Mononuclear cell (primary cell): ENCODE measurements around the gene TRAPPC14. TPM values are rescaled to one million over a fixed set of nuclear protein-coding genes. Genes with fewer than 3 reads are reported as not detected.
A peak's percentile ranks its signal among the peaks of the same experiment; 100 is the strongest.

Experiments
- H3K27me3 ChIP-seq: 2 replicates; pipeline ENCODE4 v1.6.0; 2011; ENCODE audit warnings: low read length, control low read depth; ENCODE audit not compliant: insufficient read depth
- H3K4me1 ChIP-seq: 2 replicates; pipeline ENCODE4 v1.5.1; 2011; ENCODE audit warnings: mild to moderate bottlenecking, low read length, control low read depth; ENCODE audit not compliant: insufficient read depth
- H3K4me3 ChIP-seq: 2 replicates; pipeline ENCODE4 v1.5.1; 2011; ENCODE audit warnings: mild to moderate bottlenecking, low read length, moderate library complexity
- H3K9me3 ChIP-seq: 2 replicates; pipeline ENCODE4 v1.5.1; 2011; ENCODE audit warnings: low read depth, mild to moderate bottlenecking, control low read depth, low read length
- total RNA-seq: library from RNA; depleted of rRNA; stranded (reverse); fragments of >200 nt; gene quantifications from one replicate; pipeline ENCODE4 v1.2.3, GENCODE V29; 2012

Gene TRAPPC14
- total RNA-seq, 1 donor: 19.1 TPM

DNA sequence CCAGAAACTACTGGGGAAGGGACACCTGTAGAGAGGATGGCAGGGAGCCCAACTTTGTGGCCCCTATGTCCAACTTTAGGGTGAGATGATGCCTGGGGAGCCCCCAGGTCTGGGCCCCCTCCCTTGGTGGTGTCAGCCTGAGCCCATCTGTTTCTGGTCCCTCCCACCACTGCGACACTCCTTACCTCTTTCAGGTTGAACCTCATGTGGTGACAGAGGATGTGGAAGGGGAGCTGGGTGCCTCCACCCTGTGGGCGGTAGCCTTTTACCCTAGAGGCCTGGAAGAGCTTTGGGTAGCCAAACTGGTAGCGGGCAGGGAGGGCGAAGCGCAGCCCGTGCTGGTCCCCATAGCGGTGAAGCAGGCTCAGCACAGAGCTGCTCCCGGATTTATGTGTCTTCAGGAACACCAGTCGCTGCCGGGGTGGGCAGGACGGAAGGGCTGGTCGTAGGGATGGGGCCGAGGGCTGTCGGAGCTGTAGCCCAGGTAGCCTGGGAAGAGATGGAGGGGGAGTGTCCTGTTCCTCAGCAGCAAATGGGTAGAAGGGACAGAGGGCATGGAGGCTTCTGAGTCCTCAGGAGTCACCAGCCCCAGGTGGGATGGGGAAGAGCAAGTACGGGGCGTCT lies 7.9 kb upstream of the TRAPPC14 start:
- Histone ChIP-seq H3K27me3 (peaks cover 34% of the 10 kb centered on the region), H3K4me1 (peaks cover 64% of the 10 kb centered on the region), H3K4me3 (no peak overlapping the region), H3K9me3 (no peaks in the 10 kb centered on the region)

DNA sequence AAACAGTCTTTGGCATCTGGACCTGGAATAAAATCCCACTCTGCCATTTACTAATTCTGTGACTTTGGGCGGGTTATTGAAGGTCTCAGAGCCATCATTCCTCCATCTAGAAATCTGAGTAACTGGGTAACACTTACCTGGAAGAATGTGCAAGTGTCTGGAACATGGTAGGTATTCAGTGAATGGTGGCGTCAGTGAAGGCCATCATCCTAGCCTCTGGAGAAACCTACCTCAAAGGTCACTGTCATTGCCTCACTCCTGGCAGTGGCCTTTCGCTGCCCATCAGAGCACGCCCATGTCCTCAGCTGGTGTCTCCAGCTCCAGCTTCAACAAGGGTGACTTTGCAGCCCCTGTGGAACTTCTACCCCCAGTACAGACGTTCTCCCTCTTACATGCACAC lies 5.3 kb upstream of the TRAPPC14 start:
- Histone ChIP-seq H3K4me1 (peaks cover 52% of the 10 kb centered on the region), H3K9me3 (no peaks in the 10 kb centered on the region), H3K27me3 (peaks cover 24% of the 10 kb centered on the region), H3K4me3 (no peak overlapping the region)

DNA sequence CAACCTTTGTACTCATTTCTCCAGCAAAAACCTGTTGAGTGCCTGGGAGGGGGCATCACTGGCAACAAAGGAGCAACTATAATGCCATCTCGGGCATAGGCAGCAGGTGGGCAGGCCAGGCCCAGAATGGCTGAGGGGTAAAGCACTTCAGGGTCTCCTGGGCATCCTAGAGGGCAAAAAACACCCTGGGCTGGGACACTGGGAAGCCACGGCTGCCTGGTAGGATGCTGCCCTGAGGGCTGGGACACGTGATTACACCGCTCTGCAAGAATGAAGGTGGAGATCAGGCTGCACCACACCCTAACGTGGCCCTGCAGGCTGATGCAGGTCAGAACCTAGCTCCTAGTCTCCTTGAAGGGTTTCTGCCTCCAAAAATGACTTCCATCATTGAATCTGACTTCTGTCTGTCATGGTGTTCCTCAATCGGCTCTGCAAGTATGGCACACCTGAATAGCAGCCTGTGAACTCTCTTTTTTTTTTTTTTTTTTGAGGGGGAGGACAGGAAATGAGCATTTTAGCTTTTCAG lies 4.5 kb upstream of the TRAPPC14 start:
- H3K4me1 ChIP-seq: peaks cover 48% of the 10 kb centered on the region
- peaks cover 17% of the 10 kb centered on the region for H3K27me3 ChIP-seq
- H3K4me3 ChIP-seq: no peak overlapping the region
- H3K9me3 ChIP-seq: no peaks in the 10 kb centered on the region

DNA sequence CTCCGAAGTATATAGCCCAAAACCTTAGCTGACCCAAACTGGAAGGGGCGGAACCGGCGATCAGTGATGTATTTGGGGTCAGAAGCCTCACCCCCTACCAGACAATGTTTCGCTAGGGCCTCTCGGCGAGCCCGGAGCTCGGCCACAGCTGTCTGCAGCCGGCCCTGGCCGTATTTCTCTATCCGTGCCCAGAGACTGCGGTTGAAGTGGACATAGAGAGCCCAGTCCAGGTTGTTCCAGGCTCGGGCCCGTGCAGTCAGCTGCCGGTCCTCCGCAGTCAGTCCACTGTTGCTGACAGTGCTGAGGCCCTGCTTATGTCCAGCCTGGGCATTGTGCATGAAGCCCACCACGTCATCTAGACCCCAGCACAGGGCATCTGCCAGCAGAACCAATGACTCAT lies 1.5 kb upstream of the TRAPPC14 start:
- H3K27me3 ChIP-seq: no peaks in the 10 kb centered on the region
- no peaks in the 10 kb centered on the region for H3K9me3 ChIP-seq
- H3K4me3 ChIP-seq: no peak overlapping the region
- peaks cover 54% of the 10 kb centered on the region for H3K4me1 ChIP-seq

DNA sequence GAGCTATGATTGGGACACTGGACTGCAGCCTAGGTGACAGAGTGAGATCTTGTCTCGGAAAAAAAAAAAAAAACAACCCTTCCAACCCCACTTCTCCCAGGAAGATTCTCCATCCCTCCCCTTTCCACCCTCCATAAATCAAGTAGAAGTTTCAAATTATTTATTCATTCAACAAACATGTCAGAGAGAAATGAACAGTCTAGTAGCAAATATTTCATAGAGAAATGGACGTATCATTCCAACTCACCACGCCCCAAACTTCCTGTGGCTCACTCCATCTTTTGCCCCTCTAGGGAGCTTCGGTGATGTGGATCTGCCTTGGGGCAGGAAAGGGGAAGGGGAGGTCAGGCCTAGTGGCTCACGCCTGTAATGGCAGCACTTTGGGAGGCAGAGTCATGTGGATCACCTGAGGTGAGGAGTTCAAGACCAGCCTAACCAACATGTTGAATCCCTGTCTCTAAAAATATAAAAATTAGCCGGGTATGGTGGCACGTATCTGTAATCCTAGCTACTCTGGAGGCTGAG lies 638 bp upstream of the TRAPPC14 start:
- H3K27me3 ChIP-seq: no peaks in the 10 kb centered on the region
- H3K4me1 ChIP-seq: peaks cover 59% of the 10 kb centered on the region
- H3K4me3 ChIP-seq: peak overlapping the region; percentile 83
- no peaks in the 10 kb centered on the region for H3K9me3 ChIP-seq

DNA sequence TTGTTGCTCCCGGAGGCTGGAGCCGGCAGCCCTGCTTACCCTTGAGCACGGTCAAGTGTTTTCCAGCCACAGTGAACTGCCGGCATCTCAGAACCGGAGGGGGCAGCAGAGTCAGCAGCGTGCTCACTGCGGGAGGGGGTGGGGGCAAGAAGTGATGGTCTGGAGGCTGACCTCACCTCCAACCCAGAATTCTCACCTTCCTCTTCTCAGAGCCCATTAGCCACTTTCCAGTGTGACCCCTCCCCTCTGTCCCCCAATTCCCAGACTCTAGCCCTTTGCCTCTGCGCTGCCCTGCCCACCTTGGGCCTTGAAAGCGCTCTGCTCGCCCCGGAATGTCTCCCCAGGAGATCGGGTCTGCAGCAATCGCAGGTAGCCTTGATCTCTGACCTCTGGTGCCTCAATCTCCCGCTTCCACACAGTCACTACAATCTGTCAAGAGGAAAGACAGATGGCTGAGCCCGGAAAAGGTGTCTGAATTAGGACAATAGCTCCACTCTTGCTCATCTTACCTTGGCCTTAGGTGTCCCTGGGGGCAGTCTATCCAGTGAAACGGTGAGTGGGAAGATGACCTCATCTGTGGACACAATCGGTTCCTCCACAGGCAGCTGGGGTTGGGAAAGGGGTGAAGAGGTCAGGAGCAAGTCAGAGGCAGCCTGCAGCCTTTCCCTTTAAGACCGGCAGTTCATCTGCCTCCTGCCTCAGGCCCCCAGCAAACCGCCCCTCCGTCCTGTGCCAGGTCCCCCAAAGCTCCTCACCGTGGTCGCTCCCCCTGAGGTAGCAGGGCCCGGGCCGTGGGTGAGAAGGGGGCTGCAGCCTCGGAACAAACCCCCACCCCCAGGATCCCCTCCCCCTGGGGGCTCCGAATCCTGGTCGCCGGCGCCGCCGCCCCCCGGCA lies 942 bp downstream of the TRAPPC14 start:
- H3K27me3 ChIP-seq: no peaks in the 10 kb centered on the region
- no peaks in the 10 kb centered on the region for H3K9me3 ChIP-seq
- H3K4me3 ChIP-seq: peak overlapping the region; percentile 83
- H3K4me1 ChIP-seq: peaks cover 59% of the 10 kb centered on the region

DNA sequence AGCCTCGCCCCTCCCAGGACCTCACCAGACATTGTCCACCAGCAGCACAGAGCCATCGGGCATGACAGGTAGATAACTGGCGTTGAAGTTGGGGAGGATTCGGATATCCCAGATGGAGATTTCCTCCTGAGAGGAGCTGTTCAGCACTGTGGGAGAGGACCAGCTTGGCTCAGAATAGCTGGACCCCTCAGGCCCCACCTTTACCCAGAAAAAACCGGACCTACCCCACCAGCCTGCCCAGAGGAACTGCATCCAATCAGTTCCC lies 1.5 kb downstream of the TRAPPC14 start:
- Histone ChIP-seq H3K27me3 (no peaks in the 10 kb centered on the region), H3K4me3 (peak overlapping the region; percentile 83), H3K4me1 (peaks cover 65% of the 10 kb centered on the region), H3K9me3 (no peaks in the 10 kb centered on the region)

DNA sequence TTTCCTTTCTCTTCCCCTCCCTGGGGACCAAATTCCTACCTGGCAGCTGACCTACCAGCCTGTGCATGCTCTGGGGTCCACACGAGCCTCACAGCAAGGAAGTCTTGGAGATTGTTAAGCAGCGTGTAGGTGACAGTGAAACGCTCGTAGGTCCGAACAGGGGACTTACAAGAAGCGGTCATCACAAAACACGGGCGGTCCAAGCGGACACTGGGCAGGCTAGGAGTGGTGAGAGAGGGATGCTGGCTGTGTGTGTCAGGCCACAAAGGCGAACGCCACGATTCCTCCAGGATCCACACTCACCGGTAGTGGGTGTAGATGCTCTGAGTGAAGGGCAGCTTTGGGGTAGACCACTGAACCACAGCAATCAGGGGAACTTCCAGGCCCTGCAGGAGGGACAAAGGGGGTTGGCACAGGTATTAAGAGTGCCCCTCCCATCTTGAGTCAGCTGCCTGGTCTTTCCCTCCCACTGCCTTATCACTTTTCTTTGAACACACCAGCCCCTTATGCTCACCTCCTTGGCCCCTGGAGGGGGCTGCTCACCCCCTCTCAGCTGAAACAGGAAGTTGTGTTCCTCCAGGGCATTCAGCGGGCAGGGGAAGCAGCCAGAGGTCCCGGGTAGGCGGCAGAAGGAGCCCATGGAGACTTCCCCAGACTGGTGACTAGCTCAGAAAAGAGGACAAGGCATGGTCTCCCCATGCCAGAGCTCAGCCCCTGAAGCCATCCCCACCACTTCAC lies 2.0 kb downstream of the TRAPPC14 start:
- H3K4me3 ChIP-seq: peak overlapping the region; percentile 83
- no peaks in the 10 kb centered on the region for H3K27me3 ChIP-seq
- H3K9me3 ChIP-seq: no peaks in the 10 kb centered on the region
- peaks cover 70% of the 10 kb centered on the region for H3K4me1 ChIP-seq

DNA sequence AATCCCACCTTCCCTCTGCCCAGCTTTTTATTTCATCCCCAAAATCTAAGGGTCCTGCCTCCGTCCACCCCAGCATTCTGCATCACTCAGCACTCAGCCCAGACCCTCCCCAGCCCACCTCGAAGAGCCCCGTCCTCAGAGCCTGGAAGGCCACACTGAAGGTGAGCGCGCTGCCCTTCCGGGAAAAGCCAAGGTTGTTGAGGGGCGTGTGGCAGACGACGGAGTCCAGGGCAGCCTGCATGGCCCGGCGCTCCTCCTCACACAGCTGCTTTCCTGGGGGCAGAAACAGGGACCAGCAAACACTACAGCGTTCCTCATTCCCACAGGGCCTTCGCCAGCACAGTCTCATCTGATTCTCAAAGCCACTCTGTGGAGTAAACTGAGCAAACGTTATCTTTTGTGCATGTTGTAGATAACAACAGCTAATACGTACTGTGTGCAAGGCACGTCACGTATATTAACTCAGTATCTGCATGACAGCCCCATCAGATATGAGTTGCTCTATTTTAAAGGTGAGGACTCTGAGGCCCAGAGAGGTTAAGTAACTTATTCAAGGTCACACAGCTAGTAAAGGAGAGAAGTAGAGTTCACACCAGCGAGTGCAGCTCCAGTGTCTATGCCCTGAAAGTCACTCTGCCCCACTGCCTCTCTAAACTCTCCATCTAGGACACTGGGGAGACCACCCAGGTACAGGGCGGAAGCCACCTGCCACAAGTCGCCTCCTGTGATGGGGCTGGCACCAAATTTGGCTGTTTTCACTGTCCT lies 2.8 kb downstream of the TRAPPC14 start:
- H3K4me1 ChIP-seq: peaks cover 78% of the 10 kb centered on the region
- H3K4me3 ChIP-seq: no peak overlapping the region
- H3K9me3 ChIP-seq: no peaks in the 10 kb centered on the region
- no peaks in the 10 kb centered on the region for H3K27me3 ChIP-seq

DNA sequence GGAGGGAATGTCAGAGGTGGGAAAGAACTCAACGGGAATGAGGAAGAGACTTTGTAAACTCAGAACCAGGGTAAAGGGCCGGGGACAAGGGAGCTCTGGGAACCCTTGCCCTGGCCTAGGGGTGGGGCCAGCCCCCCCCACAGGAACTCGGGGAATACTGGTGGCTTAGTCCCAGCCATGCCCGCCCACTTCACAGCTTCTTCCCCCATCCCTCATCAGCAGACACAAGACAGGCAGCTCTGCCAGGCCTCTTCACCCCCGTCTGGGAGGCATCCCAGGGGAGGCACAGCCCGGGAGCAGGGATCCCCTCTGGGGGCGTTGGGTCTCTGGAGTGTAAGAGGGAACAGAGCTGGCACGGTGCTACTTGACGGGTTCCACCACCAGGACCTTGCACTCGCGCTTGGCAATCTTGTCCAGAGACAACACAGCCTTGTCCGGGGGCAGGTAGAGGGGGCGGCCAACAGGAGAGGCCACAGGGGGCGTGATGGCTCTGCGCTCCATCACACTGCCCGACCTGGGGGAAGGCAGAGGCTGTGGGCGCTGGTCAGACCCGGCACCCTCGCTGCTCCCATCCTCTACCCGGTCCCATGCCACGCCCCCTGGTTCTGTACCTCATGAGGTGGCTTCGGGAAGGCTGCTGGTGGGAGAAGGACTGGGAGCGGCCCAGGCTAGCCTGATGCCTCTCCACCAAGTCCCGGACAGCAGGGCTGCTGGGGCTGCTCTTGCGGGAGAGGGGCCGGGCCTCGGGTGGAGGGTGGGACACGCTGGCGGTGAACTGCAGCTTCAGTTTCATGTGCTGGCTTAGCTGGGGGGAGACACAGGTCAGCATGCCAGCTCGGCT lies 3.7 kb downstream of the TRAPPC14 start:
- Histone ChIP-seq H3K27me3 (no peaks in the 10 kb centered on the region), H3K4me1 (peaks cover 86% of the 10 kb centered on the region), H3K9me3 (no peaks in the 10 kb centered on the region), H3K4me3 (no peak overlapping the region)

DNA sequence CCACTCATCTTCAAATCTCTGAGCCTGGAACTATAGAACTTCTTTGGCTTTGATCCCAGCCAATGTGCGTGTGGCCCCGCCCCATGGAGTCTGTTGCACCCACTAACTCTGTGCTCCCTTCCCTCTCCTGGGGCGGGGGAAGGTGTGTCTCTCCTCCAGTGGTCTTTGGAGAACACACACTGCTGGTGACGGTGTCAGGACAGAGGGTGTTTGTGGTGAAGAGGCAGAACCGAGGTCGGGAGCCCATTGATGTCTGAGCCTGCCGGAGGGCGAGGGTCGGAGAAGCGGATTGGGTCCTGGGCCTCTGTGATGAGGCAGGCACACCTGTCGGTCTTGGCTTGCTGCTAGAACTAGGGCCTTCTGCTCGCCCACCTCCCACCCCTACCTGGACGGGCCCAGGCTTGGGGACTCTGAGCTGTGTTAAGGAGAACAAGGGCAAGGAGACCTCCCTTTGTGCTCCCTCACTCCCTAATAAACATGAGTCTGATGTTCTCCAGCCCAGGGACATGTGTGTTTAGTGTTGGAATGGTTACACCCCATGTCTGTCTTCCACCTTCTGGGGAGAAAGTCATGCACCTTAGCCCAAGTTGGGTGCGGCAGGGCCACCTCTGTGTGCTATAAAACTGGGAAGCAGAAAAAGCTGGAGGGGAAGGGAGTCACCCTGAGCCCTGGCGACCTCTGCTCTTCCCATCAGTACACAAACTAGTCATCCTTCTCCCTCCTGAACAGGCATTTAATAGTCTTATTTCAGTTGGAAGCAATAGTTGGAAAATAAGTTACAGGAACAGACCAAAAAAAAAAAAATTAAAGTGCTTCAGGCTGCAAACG lies 4.6 kb downstream of the TRAPPC14 start:
- peaks cover 88% of the 10 kb centered on the region for H3K4me1 ChIP-seq
- H3K9me3 ChIP-seq: no peaks in the 10 kb centered on the region
- H3K27me3 ChIP-seq: no peaks in the 10 kb centered on the region
- H3K4me3 ChIP-seq: no peak overlapping the region

DNA sequence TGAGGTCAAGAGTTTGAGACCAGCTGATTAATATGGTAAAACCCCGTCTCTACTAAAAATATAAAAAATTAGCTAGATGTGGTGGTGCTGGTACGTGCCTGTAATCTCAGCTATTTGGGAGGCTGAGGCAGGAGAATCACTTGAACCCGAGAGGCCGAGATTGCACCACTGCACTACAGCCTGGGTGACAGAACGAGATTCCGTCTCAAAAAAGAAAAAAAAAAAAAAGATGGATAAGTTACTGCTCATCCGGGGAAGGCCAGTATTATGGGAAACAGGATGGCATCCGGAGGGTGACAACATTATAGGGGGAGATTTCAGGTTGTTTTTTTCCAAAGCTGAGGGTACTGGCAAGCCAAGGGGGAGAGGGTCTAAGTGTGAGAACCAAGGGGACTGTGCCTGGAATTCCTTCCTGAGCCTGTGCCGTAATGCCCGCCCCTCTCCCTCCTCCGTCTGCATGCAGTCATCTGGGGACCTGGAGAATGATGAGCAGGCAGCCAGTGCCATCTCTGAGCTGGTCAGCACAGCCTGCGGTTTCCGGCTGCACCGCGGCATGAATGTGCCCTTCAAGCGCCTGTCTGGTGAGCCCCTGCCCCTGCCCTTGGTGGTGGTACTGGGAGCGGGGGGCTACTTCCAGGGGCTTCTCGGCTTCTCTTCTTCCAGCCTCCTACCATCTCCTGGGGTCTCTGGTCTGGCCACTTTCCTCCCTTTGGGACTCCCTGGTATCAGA lies 5.4 kb downstream of the TRAPPC14 start:
- Histone ChIP-seq H3K9me3 (no peaks in the 10 kb centered on the region), H3K4me3 (no peak overlapping the region), H3K27me3 (no peaks in the 10 kb centered on the region), H3K4me1 (peaks cover 88% of the 10 kb centered on the region)

DNA sequence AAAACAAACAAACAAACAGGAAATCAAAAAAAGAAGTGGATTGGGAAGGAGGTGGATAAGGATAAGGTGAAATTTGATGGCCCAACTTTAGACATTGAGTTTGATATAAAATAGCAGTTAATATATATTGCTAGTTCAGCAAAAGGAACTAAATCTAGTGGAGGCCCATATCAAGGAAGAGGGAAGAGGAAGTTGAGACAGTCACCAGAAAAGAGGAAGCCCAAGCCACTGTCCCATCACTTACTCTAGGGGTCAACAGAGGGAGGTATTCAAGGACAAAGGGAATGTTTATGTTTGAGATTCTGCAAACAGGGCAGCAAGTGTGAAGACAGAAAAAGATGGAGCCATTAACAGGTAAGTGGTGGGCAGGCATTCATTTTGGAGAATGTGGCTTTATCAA lies 6.1 kb downstream of the TRAPPC14 start:
- Histone ChIP-seq H3K4me3 (no peak overlapping the region), H3K4me1 (peaks cover 89% of the 10 kb centered on the region), H3K9me3 (no peaks in the 10 kb centered on the region), H3K27me3 (no peaks in the 10 kb centered on the region)
